Body of pancreas (tissue), 4 donors: ENCODE results near the gene TSC22D2.

ENCODE experiments used
- CTCF ChIP-seq, 7 experiments: fragments of 450-650 bp in 4 of 7; fragments of 200-600 bp in 3 of 7; sonication (generic) in 3 of 7; IDR thresholded peaks; one replicate each; pipeline ENCODE4 v1.5.1; 2016 to 2019; ENCODE audit warnings: antibody characterized with exemption in 7 of 7
- POLR2A ChIP-seq, 3 donors: fragments of 450-650 bp; IDR thresholded peaks; one replicate each; pipeline ENCODE4 v1.6.1; 2016; ENCODE audit warnings: antibody characterized with exemption in 3 of 3, mild to moderate bottlenecking in 2 of 3

GRCh38 chr3:150378301-150378748, 29.8 kb upstream of the TSC22D2 start:
- TF ChIP-seq CTCF (IDR thresholded peaks at IDR 0.05) (no peak), POLR2A (IDR thresholded peaks at IDR 0.05) (no peak)
